GM18909 (cell line): ENCODE measurements around the gene NGDN.

Experiments used
- ATAC-seq: cut with Tn5 transposase; IDR thresholded peaks from one replicate; pipeline ENCODE4 v1.9.1; 2021; ENCODE audit warnings: mild to moderate bottlenecking; ENCODE audit not compliant: unreplicated experiment, poor library complexity

Gene NGDN

GRCh38 chr14:23518709-23519108 lies 49.2 kb downstream of the NGDN start:
- ATAC-seq, result no peak

GRCh38 chr14:23520899-23521533 lies 51.5 kb downstream of the NGDN start:
- no peak for ATAC-seq

GRCh38 chr14:23521785-23522640 lies 52.5 kb downstream of the NGDN start:
- no peak for ATAC-seq

GRCh38 chr14:23522643-23523198 lies 53.2 kb downstream of the NGDN start:
- no peak for ATAC-seq

GRCh38 chr14:23523229-23524016 lies 53.9 kb downstream of the NGDN start:
- ATAC-seq, result no peak

- ATAC-seq, result no peak
Measured at GRCh38 chr14:23524954-23525353, 55.5 kb downstream of the NGDN start.

- ATAC-seq, result no peak
Measured at GRCh38 chr14:23525611-23526010, 56.1 kb downstream of the NGDN start.
